ENCODE data around the gene SPEM3.

The SPEM3 gene

GRCh38 chr17:7428557-7428956, at the start of gene SPEM3:
TSS of gene SPEM3 (plus strand) at chr17:7428857. CDS start at chr17:7428903, 46 bp downstream.
- DNase-seq, result no peak

GRCh38 chr17:7379134-7379533, 49.5 kb upstream of the SPEM3 start:
- no peak for DNase-seq

GRCh38 chr17:7380321-7380720, 48.3 kb upstream of the SPEM3 start:
- no peak for DNase-seq

- DNase-seq, result no peak
Measured at GRCh38 chr17:7380855-7381683, 47.6 kb upstream of the SPEM3 start, which contains the start of gene TNK1. TSS of gene TNK1 (plus strand) at chr17:7381089. CDS start at chr17:7382927, 1,838 bp downstream.

GRCh38 chr17:7382901-7383300, 45.8 kb upstream of the SPEM3 start:
- DNase-seq, result no peak

GRCh38 chr17:7383371-7383741, 45.3 kb upstream of the SPEM3 start:
- no peak for DNase-seq

GRCh38 chr17:7383742-7384488, 44.7 kb upstream of the SPEM3 start:
- no peak for DNase-seq

GRCh38 chr17:7384489-7385081, 44.1 kb upstream of the SPEM3 start:
- no peak for DNase-seq

- DNase-seq, result no peak
Measured at GRCh38 chr17:7388856-7389255, 39.8 kb upstream of the SPEM3 start.

GRCh38 chr17:7389924-7390910, 38.4 kb upstream of the SPEM3 start:
- DNase-seq, result no peak

GRCh38 chr17:7391307-7391706, 37.4 kb upstream of the SPEM3 start:
- no peak for DNase-seq

GRCh38 chr17:7392696-7393612, 35.7 kb upstream of the SPEM3 start:
- no peak for DNase-seq

- peak; percentile 66 for DNase-seq
Measured at GRCh38 chr17:7393613-7394451, 34.8 kb upstream of the SPEM3 start.

- peak; percentile 81 for DNase-seq
Measured at GRCh38 chr17:7394452-7395191, 34.0 kb upstream of the SPEM3 start, which contains the start of gene PLSCR3. TSS of gene PLSCR3 (minus strand) at chr17:7394525. CDS start at chr17:7394110, 415 bp downstream.

GRCh38 chr17:7396147-7396546, 32.5 kb upstream of the SPEM3 start:
- no peak for DNase-seq

- no peak for DNase-seq
Measured at GRCh38 chr17:7398612-7399011, 30.0 kb upstream of the SPEM3 start.

- no peak for DNase-seq
Measured at GRCh38 chr17:7403043-7403726, 25.5 kb upstream of the SPEM3 start.

GRCh38 chr17:7403727-7403976, 25.0 kb upstream of the SPEM3 start:
- no peak for DNase-seq
